NCI-H146 (cell line): ENCODE data around the gene IFT80.
A peak's percentile ranks its signal among the peaks of the same experiment; 100 is the strongest.

ENCODE experiments used
- DNase-seq: peaks from one replicate; lab custom pipeline; 2025; lab: John Stamatoyannopoulos, UW

Gene IFT80

DNA sequence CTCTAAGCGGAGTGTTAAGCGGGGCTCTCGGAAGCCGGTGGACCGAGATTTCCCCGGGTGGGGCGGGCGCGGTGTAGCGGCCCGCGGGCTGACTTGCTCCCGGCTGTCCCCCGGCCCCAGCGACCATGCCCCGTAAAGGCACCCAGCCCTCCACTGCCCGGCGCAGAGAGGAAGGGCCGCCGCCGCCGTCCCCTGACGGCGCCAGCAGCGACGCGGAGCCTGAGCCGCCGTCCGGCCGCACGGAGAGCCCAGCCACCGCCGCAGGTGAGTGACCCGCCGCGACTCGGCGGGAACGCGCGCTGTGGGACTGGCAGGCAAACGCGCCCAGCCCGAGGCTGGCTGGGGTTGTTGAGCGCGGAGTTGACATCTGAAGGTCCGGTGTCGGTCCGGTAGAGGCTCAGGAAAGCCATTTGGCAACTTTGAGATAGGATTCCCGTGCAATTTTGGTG lies 1.7 kb upstream of the IFT80 start:
- DNase-seq = peak; percentile 66

DNA sequence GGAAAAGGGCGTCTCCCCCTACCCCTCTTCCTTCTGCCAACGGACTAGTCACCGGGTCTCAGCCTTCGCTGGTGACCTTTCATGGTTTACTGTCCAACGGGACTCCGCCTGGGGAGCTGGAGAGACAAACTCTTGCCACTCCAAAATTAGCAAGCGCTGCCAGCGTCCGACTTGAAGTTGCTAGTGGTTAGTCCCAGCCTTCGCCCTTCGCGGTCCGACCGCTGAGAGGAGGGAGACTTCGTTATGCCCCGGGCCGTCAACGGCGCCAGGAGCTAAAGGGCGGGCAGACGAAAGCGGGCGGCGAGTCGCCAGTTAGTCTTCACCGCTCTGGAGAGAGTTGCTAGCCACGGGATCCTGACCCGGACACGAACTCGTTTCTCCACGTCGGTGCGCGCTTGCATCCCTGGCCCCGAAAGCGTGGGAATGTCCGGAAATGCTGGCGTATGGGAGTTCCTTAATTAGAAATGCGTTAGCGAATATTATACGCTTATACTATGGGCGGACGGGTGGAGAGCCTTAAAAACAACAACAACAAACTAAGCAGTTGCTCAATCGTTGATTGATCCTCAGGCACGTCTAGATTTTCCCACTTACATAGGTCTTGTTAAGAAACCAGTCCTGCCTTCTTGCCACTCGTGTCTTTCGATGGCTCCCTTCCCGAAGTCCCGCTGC lies 1.1 kb upstream of the IFT80 start:
- DNase-seq = peak; percentile 66

DNA sequence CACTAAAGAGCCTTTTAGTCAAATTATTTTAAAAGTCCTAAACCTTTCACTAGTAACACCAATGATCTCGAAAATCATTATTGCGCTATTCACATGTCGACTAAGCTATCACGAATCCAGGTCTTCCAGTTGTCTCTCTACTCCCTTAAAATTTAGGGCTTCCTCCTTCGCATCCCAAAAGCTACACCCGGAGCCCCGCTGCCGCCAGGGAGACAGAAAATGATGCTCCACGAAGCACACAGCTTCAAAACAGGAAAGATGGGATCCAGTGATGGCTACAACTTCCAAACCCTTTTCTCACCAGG lies 253 bp downstream of the IFT80 start:
- no peak for DNase-seq

DNA sequence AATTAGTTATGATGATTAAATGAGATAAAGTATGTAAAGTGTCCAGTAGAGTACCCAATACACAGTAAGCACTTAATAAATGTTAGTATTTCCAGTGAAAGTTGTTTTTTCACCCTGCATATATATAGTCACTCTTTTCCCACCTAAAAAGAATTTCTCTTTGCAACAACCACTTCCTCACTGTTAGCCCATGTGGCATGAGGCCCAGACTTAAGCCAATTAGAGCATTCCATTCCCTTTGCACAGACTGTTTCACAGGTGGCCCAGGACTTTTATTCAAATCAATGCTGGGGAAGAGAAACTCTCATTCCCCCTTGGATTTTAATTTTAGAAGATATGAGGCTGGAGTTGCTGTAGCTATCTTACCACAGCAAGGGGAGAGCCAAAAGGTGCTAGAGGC lies 3.7 kb downstream of the IFT80 start:
- DNase-seq = no peak

DNA sequence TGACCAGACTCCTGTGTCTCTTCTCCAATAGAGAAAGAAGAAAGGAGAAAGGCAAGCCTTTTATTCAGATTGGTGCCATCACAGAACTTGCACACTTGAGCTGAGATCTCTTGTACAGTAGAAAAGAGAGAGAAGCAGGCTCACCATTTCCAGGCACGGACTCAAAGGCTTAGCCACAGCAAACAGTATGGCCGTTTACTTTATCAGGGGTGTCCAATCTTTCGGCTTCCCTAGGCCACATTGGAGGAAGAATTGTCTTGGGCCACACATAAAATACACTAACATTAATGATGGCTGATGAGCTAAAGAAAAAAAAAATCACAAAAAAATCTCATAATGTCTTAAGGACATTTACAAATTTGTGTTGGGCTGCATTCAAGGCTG lies 5.0 kb downstream of the IFT80 start:
- no peak for DNase-seq

DNA sequence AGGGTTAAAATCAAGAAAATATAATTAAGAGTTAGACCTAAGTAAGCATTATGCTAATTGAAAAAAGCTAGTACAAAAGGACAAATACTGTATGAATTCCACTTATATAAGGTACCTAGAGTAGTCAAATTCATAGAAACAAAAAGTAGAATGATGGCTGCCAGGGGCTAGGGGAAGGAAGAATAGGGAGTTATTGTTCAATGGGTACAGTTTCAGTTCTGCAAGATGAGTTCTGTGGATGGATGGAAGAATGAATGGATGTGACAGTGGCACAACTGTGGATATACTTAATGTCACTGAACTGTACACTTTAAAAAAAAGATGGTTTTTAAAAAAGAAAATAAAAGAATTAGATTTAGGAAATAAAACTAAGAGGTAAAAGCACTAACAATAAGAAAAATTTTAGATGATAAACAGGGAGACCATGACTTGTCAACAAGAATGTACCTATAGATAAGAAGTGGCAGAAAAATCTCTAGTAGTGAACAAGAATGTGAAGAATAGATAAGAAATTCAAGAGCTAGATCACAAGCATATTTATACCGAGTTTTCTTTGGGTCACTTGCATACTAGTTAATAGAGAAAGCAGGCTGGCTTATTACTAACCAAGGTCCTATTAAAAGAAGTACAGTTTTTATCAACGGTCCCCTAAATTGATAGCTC lies 5.5 kb downstream of the IFT80 start:
- no peak for DNase-seq

DNA sequence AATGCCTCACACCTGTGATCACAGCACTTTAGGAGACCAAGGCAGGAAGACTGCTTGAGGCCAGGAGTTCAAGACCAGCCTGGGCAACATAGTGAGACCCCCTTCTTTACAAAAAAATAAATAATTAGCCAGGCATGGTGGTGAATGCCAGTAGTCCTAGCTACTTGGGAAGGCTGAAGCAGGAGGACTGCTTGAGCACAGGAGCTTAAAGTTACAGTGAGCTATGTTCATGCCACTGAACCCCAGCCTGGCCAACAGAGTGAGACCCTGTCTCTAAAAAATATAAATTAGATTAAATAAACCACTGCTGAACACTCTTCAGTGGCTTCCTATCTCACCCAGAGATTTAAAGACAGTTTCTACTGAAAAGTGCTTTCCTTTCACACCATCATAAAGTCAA lies 6.2 kb downstream of the IFT80 start:
- no peak for DNase-seq

DNA sequence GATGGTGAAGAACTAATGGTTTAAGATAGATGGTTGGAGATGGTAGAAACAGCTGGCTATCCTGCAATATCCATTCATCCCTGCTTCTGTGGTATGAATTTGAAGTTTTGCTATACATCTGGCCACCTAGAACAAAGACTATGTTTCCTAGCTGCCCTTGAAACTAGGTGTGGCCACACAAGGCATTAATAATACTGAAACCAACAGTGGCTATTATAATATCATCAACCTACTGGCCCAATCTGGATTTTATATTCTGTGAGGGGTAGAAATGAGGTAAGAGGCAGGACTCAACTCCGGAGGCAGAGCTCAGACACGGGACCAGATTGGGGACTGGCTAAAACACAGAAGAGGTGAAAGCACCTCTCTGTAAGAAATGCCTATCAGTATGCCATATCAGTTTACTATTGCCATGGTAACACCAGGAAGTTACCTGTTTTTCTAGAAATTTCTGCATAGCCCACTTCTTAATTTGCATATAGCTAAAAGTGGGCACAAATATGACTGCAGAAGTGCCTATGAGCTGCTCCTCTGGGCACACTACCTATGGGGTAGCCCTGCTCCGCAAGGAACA lies 8.4 kb downstream of the IFT80 start:
- DNase-seq = no peak

DNA sequence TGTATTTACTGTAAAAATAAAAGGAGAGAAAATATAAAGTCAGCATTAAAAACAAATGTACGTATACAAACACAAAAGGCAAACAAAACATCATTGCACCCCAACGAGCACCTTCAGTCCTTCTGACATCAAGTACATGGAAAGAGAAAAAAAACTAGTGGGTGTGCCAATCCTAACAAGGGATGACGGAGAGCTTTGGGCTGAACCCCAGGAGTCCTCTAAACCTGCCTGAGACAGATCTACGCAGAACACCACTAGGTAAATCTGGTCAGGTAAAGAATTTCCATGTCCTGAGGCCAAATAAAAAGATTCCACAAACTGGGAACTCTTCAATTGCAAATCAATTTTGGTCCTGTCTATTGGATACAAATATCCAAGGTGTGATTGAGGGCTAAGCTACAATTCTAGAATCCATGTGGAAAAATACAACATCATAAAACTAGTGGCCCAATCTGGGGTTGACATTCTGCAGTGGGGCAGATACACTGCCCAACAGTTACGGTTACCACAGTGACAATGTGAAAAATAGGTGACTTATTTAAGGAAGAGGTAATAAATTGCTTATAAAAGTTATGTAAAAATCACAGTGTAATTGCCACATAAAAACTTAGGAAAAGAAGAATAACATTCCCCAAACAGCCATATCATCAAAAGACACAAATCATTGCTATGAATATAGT lies 14.2 kb downstream of the IFT80 start:
- DNase-seq = no peak

DNA sequence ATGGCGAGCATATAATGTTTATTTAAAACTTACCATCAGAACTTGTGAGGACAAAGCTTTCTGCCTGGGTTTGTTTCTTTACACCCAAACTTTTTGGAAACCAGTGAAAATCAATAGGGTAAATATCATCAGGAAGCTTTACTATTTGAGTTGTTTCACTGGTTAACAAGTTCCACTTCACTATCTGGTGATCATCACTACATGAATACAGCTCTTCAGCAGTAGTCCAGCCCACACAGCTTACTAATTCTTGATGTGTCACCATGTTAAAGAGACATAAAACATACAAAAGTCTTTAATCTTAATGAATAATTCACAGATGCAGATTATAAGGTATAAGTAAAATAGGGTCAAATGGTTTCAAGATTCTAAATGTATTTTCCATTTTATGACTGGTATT lies 17.6 kb downstream of the IFT80 start:
- no peak for DNase-seq

DNA sequence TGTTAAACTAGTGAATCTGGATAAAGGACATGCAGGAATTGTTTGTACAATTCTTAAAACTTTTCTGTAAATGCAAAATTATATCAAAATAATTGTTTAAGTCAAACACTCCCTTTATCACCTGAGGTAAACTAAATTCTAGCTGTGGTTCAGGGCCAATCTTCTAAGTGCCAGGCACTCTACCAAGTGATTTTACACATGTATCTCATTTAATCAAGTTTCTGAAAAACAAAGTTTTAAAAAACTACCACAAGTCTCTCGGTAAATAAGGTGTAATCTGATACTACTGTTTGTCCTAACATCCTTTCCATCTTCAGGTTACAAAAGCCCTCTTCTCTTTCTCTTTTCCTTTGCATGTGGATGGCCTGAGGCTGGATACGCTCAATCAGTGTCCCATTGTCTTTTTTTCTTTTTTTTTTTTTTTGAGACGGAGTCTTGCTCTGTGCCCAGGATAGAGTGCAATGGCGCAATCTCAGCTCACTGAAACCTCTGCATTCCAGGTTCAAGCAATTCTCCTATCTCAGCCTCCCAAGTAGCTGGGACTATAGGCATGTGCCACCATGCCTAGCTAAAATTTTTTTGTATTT lies 19.3 kb downstream of the IFT80 start:
- no peak for DNase-seq

DNA sequence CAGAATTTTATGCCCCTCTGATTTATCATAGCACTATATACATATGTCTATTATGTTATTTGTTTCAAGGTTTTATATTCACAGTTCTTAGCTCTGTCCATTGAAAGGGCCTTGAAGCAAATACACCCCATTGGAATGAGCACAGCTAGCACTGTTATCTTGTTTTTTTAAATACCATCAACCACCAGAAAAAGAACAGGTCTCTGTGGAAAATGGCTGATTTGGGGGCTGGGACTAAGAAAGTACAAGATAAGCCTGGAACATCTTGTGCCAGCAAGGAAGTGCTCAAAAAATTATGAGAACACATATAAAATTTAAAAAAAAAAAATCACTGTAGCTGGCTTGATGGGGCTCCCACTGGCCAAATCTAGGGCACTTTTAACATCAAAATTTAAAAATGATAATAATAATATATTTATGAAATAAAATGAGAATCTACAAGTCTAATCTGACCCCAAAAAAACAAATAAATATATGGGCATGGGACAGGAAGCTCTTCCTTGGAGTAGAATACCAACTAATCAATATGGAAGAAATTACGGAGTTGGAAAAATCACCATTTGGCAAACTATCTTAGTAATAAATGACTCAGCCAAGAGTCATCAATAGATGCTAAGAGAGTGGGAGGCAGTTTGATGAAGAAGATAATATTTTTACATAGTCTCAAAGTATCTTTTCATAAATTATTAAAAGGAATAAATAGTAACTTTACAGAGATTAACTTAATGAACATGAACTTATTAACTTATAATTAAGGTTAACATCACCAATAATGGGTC lies 20.5 kb downstream of the IFT80 start:
- no peak for DNase-seq

DNA sequence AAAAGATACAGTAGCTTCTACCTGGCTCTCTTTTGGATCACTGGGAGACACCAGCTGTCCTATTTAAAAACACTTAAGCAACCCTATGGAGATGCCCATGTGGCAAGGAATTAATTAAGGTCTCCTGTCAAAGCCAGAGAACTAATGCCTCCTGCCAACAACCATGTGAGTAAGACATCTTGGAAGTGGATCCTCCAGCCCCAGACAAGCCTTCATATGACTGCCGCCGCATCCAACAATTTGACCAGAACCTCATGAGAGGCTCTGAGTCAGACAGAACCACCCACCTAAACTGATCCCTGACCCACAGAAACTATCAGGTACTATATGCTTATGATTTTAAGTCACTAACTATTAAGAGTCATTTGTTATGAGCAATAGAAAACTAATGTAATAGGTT lies 22.3 kb downstream of the IFT80 start:
- no peak for DNase-seq

DNA sequence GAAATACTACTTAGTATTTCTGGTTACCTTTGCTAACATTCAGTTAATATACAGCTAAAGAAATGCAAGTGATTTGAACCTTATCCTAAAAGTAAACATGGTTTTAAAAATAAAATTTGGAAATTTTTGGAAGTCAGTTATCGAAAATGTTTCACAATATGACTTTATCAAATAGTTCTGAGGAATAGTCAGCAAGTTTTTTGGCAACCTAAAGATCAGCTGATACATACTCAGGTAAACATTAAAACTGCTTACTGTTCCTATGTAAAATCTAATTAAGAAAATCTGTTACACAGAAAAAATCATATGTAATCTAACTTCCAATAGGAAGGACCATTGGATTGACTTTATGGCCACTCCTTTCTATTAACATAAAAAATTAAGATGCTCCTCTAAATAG lies 24.1 kb downstream of the IFT80 start:
- DNase-seq = no peak

DNA sequence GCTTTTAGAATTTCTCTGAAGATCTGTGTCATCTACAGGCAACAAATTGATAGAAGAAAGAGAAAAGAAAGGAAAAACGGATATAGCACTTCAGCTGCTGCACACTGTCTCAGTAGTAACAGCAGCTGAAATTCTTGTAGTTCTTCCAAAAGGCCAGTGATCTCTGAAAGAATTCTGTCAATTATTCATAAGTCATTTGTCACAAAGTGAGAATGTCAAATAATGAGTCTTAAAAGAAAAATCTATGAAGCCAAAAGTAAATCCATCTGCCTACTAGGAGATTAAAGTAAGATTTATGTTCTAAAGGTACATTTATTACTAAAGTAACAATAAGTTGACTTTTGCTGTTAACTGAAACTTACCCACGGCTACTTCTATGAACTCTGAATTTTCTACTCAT lies 24.6 kb downstream of the IFT80 start:
- no peak for DNase-seq

DNA sequence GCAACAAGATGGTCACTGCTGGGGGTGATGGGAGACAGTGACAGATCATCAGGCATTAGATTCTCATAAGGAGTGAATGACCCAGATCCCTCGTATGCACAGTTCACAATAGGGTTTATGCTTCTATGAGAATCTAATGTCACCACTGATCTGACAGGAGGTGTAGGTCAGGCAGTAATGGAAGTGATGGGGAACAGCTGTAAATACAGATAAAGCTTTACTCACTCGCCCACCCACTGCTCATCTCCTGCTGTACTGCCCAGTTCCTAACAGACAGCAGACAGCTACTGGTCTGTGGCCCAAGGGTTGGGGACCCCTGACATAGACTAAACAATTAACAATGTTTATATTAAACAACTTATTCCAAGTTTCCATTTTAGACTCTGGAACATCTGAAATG lies 25.4 kb downstream of the IFT80 start:
- DNase-seq = no peak

DNA sequence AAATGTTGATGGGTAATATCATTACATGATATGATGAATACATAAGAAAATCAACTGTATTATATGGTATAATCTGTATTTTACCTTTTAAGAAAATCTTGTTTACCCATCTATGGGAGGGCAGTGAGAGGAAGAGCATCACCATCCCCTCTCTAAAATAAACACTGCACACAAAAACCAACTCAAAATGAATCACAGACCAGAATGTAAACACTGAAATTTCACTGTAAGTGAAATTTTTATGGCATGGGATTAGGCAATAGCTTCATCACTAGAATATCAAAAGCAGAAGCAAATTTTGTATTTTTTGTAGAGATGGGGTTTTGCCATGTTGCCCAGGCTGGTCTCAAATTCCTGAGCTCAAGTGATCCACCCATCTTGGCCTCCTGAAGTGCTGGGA lies 26.2 kb downstream of the IFT80 start:
- no peak for DNase-seq

DNA sequence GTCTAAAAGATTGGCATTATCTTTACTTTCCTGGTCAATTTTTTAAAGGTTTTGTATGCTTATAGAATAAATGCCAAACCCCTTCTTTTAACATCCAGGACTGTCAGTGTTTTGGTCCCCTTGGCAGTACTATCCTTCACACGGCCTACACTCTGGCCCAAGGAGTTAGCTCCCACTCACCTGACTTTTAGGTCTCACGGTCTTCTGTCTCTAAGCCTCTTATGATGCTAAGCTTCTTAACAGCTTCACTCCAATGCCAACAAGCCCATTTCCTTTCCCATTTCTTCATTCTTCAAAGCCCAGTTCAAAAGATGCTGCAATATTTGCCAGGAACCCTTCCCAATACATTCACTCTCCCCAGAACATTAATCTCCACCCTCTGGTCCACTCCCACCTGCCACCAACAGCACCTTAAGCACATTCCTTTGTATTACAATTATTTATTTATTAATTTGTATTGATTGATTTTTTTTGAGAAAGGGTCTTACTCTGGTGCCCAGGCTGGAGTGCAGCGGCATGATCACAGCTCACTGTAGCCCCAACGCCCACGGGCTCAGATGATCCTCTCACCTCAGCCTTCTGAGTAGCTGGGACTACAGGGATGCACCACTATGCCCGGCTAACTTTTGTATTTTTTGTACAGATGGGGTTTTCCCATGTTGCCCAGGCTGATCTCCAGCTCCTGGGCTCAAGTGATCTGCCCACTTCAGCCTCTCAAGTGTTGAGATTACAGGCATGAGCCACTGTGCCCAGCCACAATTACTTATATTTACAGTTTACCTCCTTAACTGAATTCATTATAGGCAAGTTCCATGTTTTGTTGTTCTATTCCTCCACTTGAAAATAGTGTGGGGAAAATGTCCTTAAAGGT lies 27.8 kb downstream of the IFT80 start:
- no peak for DNase-seq

DNA sequence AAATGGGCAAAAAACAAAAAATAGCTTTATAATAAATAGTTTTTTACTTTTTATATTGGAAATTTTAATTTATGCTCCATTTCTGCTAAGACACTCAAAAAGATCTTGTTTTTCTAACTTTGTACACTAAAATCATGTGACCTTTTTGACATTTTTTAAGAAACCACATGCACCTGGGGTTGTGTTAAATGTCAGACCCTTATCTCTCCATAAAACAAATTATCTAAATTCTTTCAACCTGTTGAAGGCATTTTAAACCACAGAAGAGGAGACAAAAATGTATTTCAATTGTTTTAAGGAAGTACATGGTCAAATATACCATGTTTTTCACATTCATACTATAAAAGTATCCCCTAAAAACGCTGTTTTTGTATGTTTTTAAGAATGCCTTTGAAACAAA lies 29.2 kb downstream of the IFT80 start:
- no peak for DNase-seq

DNA sequence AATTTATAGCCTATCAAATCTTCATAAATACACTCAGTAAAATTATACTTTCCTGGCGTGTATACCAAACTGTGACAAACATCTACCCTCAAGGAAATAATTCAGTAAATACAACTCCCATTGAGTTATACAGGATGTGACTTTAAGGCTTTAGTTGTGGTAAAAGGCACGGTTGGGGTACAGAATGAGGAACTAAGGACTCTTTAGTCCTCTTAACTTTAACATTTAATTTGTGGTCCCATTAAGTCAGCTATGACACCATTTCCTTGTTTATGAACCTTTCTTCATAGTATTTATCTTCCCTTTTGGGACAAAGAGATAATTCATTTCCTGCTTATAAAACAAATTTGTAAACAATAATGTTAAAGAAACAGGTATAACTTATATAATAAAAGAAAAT lies 30.2 kb downstream of the IFT80 start:
- no peak for DNase-seq

DNA sequence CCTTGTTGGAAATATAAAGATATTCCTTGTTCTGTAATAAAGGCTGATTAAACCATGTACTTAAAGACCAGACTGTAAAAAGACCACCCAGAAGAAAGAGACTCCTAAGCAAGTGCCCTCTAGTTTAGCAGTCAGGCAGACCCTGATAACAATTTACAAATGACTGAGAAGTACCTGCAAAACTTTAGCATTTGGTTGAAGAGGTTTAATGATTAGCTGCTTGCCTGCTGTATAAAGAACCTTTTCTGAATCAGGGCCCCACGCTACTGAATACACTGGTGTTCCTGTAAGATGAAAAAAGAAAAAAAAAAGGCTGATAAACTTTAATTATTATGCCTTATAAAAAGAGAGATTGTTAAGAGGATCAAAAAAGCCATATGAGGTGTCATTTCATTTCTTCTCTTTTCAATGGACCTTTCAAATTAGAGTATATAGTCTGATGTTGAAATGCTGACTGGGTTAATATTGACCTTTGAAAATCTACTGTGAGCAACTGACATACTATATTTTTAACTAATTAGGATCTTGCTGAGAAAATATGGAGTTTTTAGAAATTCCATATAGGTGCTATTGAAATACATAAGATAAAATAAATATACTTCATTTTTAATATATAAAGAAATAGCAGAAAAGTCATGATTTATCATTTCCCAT lies 33.0 kb downstream of the IFT80 start:
- DNase-seq = no peak
